ENCODE measurements around the gene PGC. TPM values are rescaled to one million over a fixed set of nuclear protein-coding genes. Genes with fewer than 3 reads are reported as not detected.

PGC gene
- total RNA-seq, 1 experiment from 2014 or later = not detected

DNA sequence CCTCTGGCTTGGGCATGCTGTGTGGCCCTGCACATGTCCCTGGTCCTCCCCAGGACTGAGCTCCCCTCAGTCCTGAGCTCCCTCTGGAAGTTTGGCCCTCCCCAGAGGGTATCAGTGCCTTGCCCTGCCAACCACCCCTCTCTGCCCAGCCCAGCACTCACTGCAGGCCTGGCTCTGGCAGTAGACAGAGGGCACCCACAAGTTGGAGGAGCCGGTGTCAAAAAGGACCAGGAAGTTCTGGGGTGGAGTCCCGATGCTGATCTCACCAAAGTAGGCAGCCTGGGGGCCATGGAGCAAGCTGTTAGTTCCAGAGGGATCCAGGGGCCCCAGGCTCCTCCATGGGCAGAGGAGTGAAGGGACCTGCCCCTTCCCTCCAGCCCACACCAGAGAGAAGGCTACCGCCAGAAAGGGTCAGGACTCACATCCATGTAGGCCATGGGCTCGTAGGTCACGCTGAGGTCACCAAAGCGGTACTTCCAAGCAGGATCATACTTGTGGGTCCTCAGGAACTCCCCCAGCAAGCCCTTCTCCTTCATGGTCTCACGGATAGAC, 2.9 kb downstream of the PGC start:
- no peak overlapping the region for H3K4ac ChIP-seq (ENCODE audit: low read depth, low read length)
- H3K4me1 Mint-ChIP-seq = peaks cover 5 to 6% of the 10 kb centered on the region in 2 experiments
- H3K4me3 Mint-ChIP-seq = no peak overlapping the region
- TF ChIP-seq, protein P1, sequence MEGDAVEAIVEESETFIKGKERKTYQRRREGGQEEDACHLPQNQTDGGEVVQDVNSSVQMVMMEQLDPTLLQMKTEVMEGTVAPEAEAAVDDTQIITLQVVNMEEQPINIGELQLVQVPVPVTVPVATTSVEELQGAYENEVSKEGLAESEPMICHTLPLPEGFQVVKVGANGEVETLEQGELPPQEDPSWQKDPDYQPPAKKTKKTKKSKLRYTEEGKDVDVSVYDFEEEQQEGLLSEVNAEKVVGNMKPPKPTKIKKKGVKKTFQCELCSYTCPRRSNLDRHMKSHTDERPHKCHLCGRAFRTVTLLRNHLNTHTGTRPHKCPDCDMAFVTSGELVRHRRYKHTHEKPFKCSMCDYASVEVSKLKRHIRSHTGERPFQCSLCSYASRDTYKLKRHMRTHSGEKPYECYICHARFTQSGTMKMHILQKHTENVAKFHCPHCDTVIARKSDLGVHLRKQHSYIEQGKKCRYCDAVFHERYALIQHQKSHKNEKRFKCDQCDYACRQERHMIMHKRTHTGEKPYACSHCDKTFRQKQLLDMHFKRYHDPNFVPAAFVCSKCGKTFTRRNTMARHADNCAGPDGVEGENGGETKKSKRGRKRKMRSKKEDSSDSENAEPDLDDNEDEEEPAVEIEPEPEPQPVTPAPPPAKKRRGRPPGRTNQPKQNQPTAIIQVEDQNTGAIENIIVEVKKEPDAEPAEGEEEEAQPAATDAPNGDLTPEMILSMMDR (conservative IDR thresholded peaks at IDR 0.05) = no peak
- H3K27ac Mint-ChIP-seq = no peak overlapping the region
- no peak overlapping the region for H4K5ac ChIP-seq (ENCODE audit: insufficient read length, low read depth, low read length)
- no peak overlapping the region for H3K9ac ChIP-seq (ENCODE audit: extremely low read depth, insufficient read length, low read length)
- H3T11ph ChIP-seq (ENCODE audit: low read length) = no peak overlapping the region
- no peak overlapping the region for H3K23ac ChIP-seq (ENCODE audit: insufficient read length, low read depth, low read length)
- H4K91ac ChIP-seq (ENCODE audit: insufficient read length, low read depth, low read length) = no peak overlapping the region
- no peak overlapping the region for H2BK12ac ChIP-seq (ENCODE audit: insufficient read length, low read depth, low read length)
- no peaks in the 10 kb centered on the region for H4K20me1 ChIP-seq (ENCODE audit: control insufficient read depth, insufficient read depth, insufficient read length)
- H3K56ac ChIP-seq (ENCODE audit: insufficient read length, low read depth, low read length) = no peak overlapping the region
- no peak for DNase-seq
- H4K8ac ChIP-seq (replicated peaks; ENCODE audit: insufficient read length, low read depth, low read length) = no peak overlapping the region
- no peak overlapping the region for H3K4me2 ChIP-seq (ENCODE audit: insufficient read depth, insufficient read length, low read length)
- no peak overlapping the region for H3K27ac ChIP-seq (ENCODE audit: insufficient read length, low read depth, low read length)
- no peak overlapping the region for H3K14ac ChIP-seq (ENCODE audit: insufficient read depth, low read length)
- H2BK20ac ChIP-seq (ENCODE audit: low read depth, low read length, poor library complexity, severe bottlenecking) = no peak overlapping the region
- no peak overlapping the region for H2BK120ac ChIP-seq (ENCODE audit: low read depth, low read length, poor library complexity, severe bottlenecking)
- no peaks in the 10 kb centered on the region for H3K79me2 ChIP-seq (ENCODE audit: insufficient read depth, low read length)
- H3K9me3 Mint-ChIP-seq = no peaks in the 10 kb centered on the region
- H2BK15ac ChIP-seq (ENCODE audit: low read depth, low read length) = no peak overlapping the region
- no peak overlapping the region for H2AFZ ChIP-seq (ENCODE audit: low read length)
- WGBS (ENCODE audit: extremely low coverage, insufficient read length, low lambda C conversion rate) = no CpG with 5 or more reads among the region's 7 CpGs
- H3K27me3 Mint-ChIP-seq (ENCODE audit: low read depth) = peaks cover 14% of the 10 kb centered on the region
- H3K4me1 ChIP-seq (ENCODE audit: insufficient read depth, low read length) = no peaks in the 10 kb centered on the region
- H2AK5ac ChIP-seq (ENCODE audit: insufficient read length, low read length) = no peak overlapping the region
- no peak overlapping the region for H3K18ac ChIP-seq (ENCODE audit: insufficient read length, low read depth, low read length)
- no peaks in the 10 kb centered on the region for H3K23me2 ChIP-seq (ENCODE audit: insufficient read length, low read depth, low read length, poor library complexity, severe bottlenecking)
- no peak overlapping the region for H2BK5ac ChIP-seq (ENCODE audit: insufficient read length, low read length)
- H3K27me3 ChIP-seq (ENCODE audit: insufficient read depth, low read length) = no peaks in the 10 kb centered on the region
- H3K9me3 ChIP-seq (ENCODE audit: control insufficient read depth, low read depth, low read length) = no peaks in the 10 kb centered on the region
- H3K79me1 ChIP-seq (ENCODE audit: insufficient read depth, low read depth, low read length, poor library complexity, severe bottlenecking) = no peaks in the 10 kb centered on the region
- H3K36me3 Mint-ChIP-seq (ENCODE audit: insufficient read depth in 1 of 3, low read depth in 3 of 3) = no peaks in the 10 kb centered on the region; a peak in 1 of 7 replicates

All from H9 (cell line).